ACHN (cell line): ENCODE results near the gene PNP.
"Not testable (repeated sequence)": the region's sequence is repeated elsewhere in the genome, so short reads cannot be mapped to it uniquely, and the experiment has no call there.

ENCODE experiments used
- DNase-seq: peaks from one replicate; pipeline ENCODE4 v3.0.0-alpha.2; 2015
- in situ Hi-C: cut with HindIII; loops from 2 replicates; pipeline ENCODE4 v1.10.0; 2017; ENCODE audit warnings: low sequenced_read_pairs, low pct_ligation_motif_present, low pct_unique_long_range_greater_than_20kb

Gene PNP

GRCh38 chr14:20452831-20453230 lies 16.4 kb upstream of the PNP start:
- DNase-seq, in situ Hi-C loops: not testable (repeated sequence)

- DNase-seq = peak; percentile 97
- in situ Hi-C loops = no loop called here
Observed at GRCh38 chr14:20454516-20455354, 14.5 kb upstream of the PNP start, which contains the start of the genes APEX1 and OSGEP. Gene APEX1, plus strand, starts transcription at chr14:20455226. Its CDS starts 420 bp downstream, at chr14:20455646. Gene OSGEP, minus strand, starts transcription at chr14:20454812. Its CDS starts 129 bp downstream, at chr14:20454683.

- peak; percentile 84 for DNase-seq
- in situ Hi-C loops = no loop called here
Observed at GRCh38 chr14:20455355-20456300, 13.6 kb upstream of the PNP start.

GRCh38 chr14:20456971-20457370 lies 12.2 kb upstream of the PNP start:
- DNase-seq = no peak
- in situ Hi-C loops = no loop called here

- no peak for DNase-seq
- in situ Hi-C loops = no loop called here
Observed at GRCh38 chr14:20458031-20458789, 11.0 kb upstream of the PNP start.

GRCh38 chr14:20460458-20461224 lies 8.6 kb upstream of the PNP start:
- in situ Hi-C loops = no loop called here
- DNase-seq = peak; percentile 18

GRCh38 chr14:20461225-20462141 lies 7.7 kb upstream of the PNP start, which contains the start of gene PIP4P1:
Gene PIP4P1, minus strand, starts transcription at chr14:20461434. Its CDS starts 109 bp downstream, at chr14:20461325.
- in situ Hi-C loops = no loop called here
- peak; percentile 99 for DNase-seq

GRCh38 chr14:20468764-20469241 lies 403 bp upstream of the PNP start:
- in situ Hi-C loops = no loop called here
- peak; percentile 1 for DNase-seq

- in situ Hi-C loops = no loop called here
- DNase-seq = peak; percentile 82
Observed at GRCh38 chr14:20469890-20470602, 840 bp downstream of the PNP start.

- DNase-seq = no peak
- in situ Hi-C loops = no loop called here
Observed at GRCh38 chr14:20470603-20470901, 1.3 kb downstream of the PNP start.

- DNase-seq = no peak
- in situ Hi-C loops = no loop called here
Observed at GRCh38 chr14:20472536-20473169, 3.4 kb downstream of the PNP start.

- no peak for DNase-seq
- in situ Hi-C loops = no loop called here
Observed at GRCh38 chr14:20476776-20477175, 7.6 kb downstream of the PNP start.

GRCh38 chr14:20477211-20477876 lies 8.1 kb downstream of the PNP start:
- in situ Hi-C loops = no loop called here
- DNase-seq = no peak

- no peak for DNase-seq
- in situ Hi-C loops = no loop called here
Observed at GRCh38 chr14:20478894-20479293, 9.7 kb downstream of the PNP start.

- DNase-seq = no peak
- in situ Hi-C loops = no loop called here
Observed at GRCh38 chr14:20482382-20482781, 13.2 kb downstream of the PNP start.
